Fibroblast of skin of scalp (primary cell): ENCODE data around the gene CD300C. TPM values are rescaled to one million over a fixed set of nuclear protein-coding genes. Genes with fewer than 3 reads are reported as not detected.
"Not testable (repeated sequence)": the region's sequence is repeated elsewhere in the genome, so short reads cannot be mapped to it uniquely, and the experiment has no call there.

Experiments
- DNase-seq: peaks from one replicate; pipeline ENCODE4 v3.0.0-alpha.2; 2013
- polyA plus RNA-seq, 2 experiments: library from polyadenylated mRNA; unstranded; fragments of 120-200 nt; gene quantifications; one replicate each; pipeline ENCODE4 v1.2.1, GENCODE V29; 2013; ENCODE audit not compliant: insufficient read length in 2 of 2

CD300C gene
- not detected for polyA plus RNA-seq (2013, experiment 1 of 2; ENCODE audit: insufficient read length)
- not detected for polyA plus RNA-seq (2013, experiment 2 of 2; ENCODE audit: insufficient read length)

DNA sequence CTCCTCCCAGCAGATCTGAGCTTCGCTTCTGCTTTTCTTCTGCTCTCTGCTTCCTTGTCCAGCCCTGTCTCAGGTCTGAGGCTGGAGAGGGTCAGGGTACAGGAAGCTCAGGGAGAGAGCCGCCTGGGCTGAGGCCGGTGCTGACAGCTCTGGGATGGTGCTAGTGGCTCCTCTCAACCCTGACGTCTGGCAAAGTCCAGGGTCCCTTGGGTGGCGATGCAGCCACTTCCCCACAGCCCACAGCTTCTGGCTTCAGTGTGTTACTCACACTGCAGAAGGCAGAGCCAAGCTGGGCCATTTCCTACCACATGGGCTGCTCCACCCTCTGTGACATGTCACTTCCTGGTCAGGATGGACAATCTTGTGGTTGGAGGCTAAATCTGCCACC, at the start of gene CD300C:
Gene CD300C, minus strand, starts transcription at position 273 of the 388 bp plus-strand sequence. CDS start 333 bp downstream, outside the sequence.
- no peak for DNase-seq

DNA sequence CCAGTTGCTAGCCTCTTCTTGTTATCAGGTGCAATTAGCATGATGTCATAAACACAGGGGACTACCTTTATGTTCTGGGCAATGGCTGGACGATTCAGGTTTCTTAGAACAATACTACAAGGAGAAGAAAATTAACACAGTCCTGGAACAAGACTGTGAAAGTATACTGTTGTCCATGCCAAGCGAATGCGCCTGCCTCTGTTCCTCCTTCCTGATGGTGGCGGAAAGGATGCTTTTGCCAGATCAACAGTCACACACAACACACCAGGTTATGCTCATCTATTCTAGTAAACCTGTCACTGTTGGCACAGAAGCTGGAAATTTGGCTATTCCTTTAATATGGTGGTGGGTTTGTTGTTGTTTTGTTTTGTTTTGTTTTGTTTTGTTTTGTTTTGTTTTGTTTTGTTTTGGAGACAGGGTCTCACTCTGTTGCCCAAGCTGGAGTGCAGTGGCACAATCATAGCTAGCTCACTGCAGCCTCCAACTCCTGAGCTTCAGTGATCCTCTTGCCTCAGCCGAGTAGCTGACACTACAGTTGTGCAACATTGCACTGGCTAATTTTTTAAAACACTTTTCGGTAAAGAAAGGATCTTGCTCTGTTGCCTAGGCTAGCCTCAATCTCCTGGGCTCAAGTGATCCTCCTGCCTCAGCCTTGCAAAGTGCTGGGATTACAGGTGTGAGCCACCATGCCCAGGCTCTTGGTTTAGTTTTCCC, 49.3 kb upstream of the CD300C start:
- DNase-seq, result no peak

GRCh38 chr17:74592087-74592990, 46.4 kb upstream of the CD300C start, which contains the start of gene CD300LD:
CD300LD (minus strand) TSS chr17:74592283; CDS start chr17:74592202, 81 bp downstream.
- peak; percentile 24 for DNase-seq

DNA sequence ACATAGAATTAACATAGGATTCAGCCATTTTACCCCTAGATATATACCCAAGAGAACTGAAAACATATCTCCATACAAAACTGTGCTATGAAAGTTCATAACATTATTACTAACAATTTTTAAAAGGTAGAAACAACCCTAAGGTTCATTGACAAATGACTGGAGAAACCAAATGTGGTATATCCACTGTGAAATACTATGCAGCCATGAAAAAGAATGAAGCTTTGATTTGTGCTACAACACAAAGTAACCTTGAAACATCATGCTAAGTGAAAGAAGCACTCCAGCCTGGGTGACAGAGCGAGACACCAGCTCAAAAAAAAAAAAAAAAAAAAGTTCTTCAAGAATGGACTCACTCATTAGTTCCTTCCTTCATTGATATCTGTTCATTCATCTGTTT, 45.6 kb upstream of the CD300C start:
- no peak for DNase-seq

- DNase-seq, result no peak
Observed at GRCh38 chr17:74585711-74586110, 39.8 kb upstream of the CD300C start.

DNA sequence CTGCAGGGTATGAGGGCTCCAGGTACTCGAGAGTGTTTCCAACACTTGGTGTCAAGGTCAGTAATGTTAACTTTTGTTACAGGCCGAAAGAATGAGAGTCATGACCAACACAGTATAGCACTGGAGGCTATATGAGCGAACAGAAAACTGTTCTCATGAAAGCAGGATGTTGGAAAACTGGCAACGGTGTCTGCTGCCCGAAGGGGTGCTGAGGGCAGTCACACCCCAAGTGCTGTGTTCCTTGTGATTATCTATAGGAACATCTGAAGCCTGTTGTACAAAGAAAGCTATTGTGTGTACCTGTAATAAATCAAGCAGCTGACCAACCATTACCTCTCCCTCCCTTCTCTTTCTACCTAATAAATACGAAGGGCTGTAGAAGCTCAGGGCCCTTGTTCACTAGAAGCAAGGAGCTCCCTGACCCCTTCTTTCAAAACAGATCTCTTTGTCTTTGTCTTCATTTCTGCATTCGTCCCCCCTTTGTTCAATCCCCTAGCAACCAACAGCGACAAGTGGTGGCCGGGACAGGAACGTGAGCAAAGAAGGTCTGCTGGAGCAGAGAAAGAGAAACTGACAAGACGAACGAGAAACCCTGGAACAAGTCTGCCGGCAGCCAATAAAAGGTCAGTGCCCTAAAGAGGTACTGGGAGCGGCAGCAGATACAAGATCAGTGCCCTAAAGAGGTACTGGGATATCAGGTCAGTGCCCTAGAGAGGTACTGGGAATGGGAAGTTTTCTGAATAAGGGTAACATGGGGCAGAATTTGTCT, 38.6 kb upstream of the CD300C start:
- DNase-seq, result no peak

DNA sequence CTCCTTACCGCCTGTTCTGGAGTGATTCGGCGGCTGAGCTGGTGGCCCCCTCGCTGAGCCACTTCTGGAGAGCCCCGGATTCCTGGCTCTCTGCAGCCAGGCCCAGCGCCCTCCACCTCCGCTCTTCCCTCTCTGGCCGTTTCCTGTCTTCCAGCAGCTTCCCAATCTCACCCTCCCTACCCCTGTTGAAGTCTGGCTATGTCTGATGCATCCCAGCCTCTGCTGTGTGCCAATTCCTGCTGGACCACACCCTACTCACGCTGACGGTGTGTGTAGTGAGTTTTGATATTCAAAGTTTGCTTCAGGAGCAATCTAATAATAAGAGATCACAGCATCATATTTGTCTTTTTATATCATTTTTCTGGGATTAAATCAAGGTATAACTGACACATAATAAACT, 36.7 kb upstream of the CD300C start:
- no peak for DNase-seq

- DNase-seq, result no peak
Observed at GRCh38 chr17:74579900-74580299, 34.0 kb upstream of the CD300C start.

DNA sequence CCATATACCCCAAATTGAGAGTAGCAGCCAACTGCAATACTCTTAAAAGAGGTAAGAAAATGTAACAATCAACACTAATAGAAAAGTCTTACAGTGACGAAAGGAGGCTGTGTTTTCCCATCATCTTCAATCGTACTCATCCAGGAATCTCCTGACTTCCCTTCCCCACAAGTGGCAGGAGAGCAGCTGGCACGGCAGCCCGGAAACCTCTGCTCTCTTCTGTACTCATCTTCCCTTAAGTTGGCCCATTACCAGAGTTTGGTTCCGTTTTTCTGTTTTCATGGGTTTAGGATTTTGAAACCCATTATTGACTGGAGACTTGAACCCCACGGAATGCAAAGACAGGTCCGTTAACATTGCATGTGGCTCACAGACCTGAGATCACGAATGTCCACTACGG, 33.1 kb upstream of the CD300C start:
- DNase-seq, result no peak

DNA sequence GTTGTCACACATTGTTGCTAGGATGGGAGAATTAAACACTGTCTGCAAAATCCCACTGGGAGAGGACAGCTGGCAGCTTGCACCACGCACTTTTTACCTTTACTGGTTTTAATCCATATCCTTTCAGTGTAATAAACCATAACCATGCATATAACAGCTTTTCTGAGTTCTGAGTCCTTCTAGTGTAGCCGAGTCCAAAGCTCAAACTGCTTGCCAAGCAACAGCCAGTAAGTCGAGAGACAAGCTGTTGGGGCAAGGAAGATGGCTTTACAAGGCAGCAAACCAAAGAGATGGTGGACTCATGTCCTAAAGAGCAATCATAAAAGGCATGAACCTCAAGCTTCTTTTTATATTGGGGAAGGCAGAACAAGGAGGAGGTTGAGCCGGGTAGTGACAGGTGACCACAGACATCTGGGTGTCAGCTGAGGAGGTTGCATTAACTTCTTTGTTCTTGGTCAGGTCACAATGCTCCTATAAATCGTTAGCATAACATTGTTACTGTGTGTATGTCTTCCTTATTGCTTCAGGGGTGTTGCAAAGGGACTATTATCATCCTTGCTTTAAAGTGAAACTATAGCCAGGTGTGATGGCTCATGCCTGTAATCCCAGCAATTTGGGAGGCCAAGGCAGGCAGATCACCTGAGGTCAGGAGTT, 28.7 kb upstream of the CD300C start:
- DNase-seq, result no peak

GRCh38 chr17:74573635-74574034, 27.7 kb upstream of the CD300C start:
- not testable (repeated sequence) for DNase-seq

GRCh38 chr17:74573169-74573568, 27.3 kb upstream of the CD300C start:
- no peak for DNase-seq

- DNase-seq, result no peak
Observed at GRCh38 chr17:74571621-74572270, 25.8 kb upstream of the CD300C start.

- peak; percentile 96 for DNase-seq
Observed at GRCh38 chr17:74569020-74570003, 23.4 kb upstream of the CD300C start.

DNA sequence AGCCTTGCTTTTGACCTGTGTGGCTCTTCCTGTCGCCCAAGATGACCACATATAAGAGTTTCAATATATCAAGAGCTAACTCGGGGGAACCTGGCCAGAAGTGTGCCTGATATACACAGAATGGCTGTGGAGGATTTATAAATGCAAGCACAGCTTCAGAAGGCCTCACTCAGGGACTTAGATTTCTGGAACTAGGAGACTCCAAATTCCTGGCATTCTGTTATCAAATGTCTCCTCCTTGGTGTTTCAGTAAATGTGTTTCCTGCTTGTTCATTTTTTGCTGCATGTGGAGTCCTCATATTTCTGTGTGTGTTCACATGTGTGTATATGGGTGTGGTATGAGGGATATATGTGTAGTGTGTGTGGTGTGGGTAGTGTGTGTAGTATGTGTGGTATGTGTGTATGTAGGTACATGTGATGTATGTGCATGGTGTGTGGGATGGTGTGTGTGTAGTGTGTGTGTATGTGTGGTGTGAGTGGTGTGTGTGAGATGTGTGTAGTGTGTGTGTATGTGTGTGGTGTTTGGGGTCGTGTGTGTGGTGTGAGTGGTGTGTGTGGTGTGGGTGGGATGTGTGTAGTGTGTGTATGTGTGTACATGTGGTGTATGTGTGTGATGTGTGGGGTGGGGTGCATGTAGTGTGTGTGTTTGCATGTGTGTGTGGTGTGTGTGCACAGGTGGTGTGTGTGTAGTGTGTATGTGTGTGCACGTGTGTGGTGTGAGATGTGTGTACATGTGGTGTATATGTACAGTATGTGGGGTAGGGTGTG, 22.4 kb upstream of the CD300C start:
- DNase-seq, result peak; percentile 33

GRCh38 chr17:74567397-74567796, 21.5 kb upstream of the CD300C start, which contains the start of gene CD300H:
CD300H (minus strand) TSS chr17:74567509.
- no peak for DNase-seq

DNA sequence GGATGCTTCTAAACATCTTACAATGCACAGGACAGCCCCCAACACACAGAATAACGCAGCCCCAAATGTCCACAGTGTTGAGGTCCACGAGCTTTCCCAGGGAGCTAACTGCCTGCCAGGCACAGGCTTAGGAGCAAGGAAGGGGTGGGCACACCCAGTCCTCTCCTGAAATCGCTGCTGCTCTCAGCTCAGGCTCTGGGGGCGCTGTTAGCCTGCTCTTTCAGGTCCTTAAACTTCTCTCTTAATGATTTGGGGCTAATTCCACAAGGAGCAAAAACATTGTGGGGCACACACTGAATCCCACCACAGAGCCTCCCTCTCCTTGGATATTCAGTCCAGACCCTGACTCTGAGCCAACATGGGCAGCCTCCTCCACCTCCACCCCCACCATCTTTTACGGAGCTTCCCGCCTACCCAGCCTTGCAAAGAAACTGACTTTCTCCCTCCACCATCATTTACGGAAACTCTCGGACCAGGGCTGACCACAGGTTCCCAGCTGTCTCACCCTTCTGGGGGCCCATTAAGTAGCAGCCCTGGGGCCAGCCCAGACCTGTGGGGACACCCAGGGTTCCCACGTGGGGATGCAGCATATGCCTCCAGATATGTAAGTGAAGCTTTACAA, 20.3 kb upstream of the CD300C start:
- peak; percentile 24 for DNase-seq

DNA sequence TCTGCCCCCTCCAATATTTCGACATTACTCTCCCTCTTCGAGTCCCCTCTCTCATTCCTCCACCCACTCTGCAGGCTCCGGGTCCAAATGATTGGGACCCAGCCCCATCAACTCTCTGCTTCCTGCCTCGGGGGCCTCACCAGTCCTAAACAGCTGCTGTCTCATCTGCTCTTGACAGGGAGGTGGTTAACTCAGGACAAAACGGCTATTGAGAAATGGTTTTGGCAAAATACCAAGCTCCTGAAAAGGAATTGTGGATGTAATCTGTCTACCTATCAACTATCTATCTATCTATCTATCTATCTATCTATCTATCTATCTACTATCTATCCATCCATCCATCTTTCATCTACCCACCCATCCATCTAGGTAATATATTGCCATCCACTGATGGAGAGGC, 19.2 kb upstream of the CD300C start:
- DNase-seq, result no peak

DNA sequence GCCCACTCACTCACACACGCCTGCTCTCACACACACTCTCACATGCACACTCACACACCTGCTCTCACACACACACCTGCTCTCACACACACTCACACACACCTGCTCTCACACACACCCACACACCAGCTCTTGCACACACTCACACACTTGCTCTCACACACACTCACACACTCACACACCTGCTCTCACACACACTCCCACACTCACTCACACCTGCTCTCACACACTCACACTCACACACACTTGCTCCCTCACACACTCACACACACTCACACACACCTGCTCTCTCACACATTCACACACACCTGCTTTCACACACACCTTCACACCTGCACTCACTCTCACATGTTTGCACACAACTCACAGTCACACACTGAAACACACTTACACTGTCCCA, 17.4 kb upstream of the CD300C start:
- DNase-seq, result no peak
